ENCODE data around the gene PHOX2A.
"Not testable (repeated sequence)": the region's sequence is repeated elsewhere in the genome, so short reads cannot be mapped to it uniquely, and the experiment has no call there.

PHOX2A gene

GRCh38 chr11:72267956-72268617 lies 24.1 kb upstream of the PHOX2A start:
- H3K36me3 ChIP-seq (ENCODE audit: control insufficient read depth in 2 of 2, insufficient read depth in 1 of 2, low read length in 2 of 2): no peaks in the 10 kb centered on the region
- TF ChIP-seq ZNF521 (tag by site-specific recombination; IDR thresholded peaks at IDR 0.05): no peak
- no peak for TF ChIP-seq MZF1 (tag by site-specific recombination; IDR thresholded peaks at IDR 0.05; ENCODE audit: borderline replicate concordance)
- TF ChIP-seq YY1 (tag by site-specific recombination; IDR thresholded peaks at IDR 0.05): no peak
- no peak for TF ChIP-seq KLF8 (tag by site-specific recombination; IDR thresholded peaks at IDR 0.05)
- no peak for TF ChIP-seq ZNF248 (tag by site-specific recombination; IDR thresholded peaks at IDR 0.05)
- no peak for TF ChIP-seq ZNF473 (tag by site-specific recombination; IDR thresholded peaks at IDR 0.05)
- TF ChIP-seq ZNF580 (tag by site-specific recombination; IDR thresholded peaks at IDR 0.05): no peak
- no peak for TF ChIP-seq SCRT1 (tag by site-specific recombination; IDR thresholded peaks at IDR 0.05; ENCODE audit: borderline replicate concordance)
- TF ChIP-seq ZFP3 (tag by site-specific recombination; IDR thresholded peaks at IDR 0.05; ENCODE audit: low read depth): no peak
- no peak for TF ChIP-seq ZNF776 (tag by site-specific recombination; IDR thresholded peaks at IDR 0.05; ENCODE audit: borderline replicate concordance)
- no peak for TF ChIP-seq PATZ1 (tag by site-specific recombination; IDR thresholded peaks at IDR 0.05)
- TF ChIP-seq KLF16 (tag by site-specific recombination; IDR thresholded peaks at IDR 0.05): no peak
- TF ChIP-seq ZNF292 (tag by site-specific recombination; IDR thresholded peaks at IDR 0.05; ENCODE audit: borderline replicate concordance, low read depth): no peak
- TF ChIP-seq KLF7 (tag by site-specific recombination; IDR thresholded peaks at IDR 0.05; ENCODE audit: borderline replicate concordance): no peak
- no peak for TF ChIP-seq ZNF214 (tag by site-specific recombination; IDR thresholded peaks at IDR 0.05; ENCODE audit: borderline replicate concordance)
- TF ChIP-seq ZFP41 (tag by site-specific recombination; IDR thresholded peaks at IDR 0.05; ENCODE audit: borderline replicate concordance): no peak
- H3K27ac ChIP-seq (ENCODE audit: extremely low read depth, low read depth, low read length): no peak overlapping the region
- ChIA-PET POLR2A (no interaction called here), CTCF (interaction anchor here (0.6 to 2.0 kb wide), 4 partner anchors 29 to 163 kb away, joined by 3 to 8 read pairs (median 4); no protein-coding TSS in a partner anchor)
- no peaks in the 10 kb centered on the region for H3K9me3 ChIP-seq (ENCODE audit: control insufficient read depth, insufficient read depth, low read depth, low read length)
- H3K4me1 ChIP-seq (ENCODE audit: control insufficient read depth, insufficient read depth, low read length): no peaks in the 10 kb centered on the region
- H3K4me3 ChIP-seq (ENCODE audit: low read depth, low read length): no peak overlapping the region

GRCh38 chr11:72266960-72267359 lies 23.0 kb upstream of the PHOX2A start:
- H3K9me3 ChIP-seq (ENCODE audit: control insufficient read depth, insufficient read depth, low read depth, low read length); H3K27ac ChIP-seq (ENCODE audit: extremely low read depth, low read depth, low read length); H3K4me3 ChIP-seq (ENCODE audit: low read depth, low read length); H3K36me3 ChIP-seq (ENCODE audit: control insufficient read depth in 2 of 2, insufficient read depth in 1 of 2, low read length in 2 of 2); H3K4me1 ChIP-seq (ENCODE audit: control insufficient read depth, insufficient read depth, low read length): not testable (repeated sequence)
- ChIA-PET POLR2A (interaction anchor here (0.7 kb wide), 1 partner anchor 27 kb away, joined by 3 read pairs; no protein-coding TSS in a partner anchor), CTCF (interaction anchor here (1.0 to 1.3 kb wide), 2 partner anchors 10 to 28 kb away, joined by 3 to 4 read pairs; no protein-coding TSS in a partner anchor)

- CTCF ChIA-PET: interaction anchor here (1.0 kb wide), 1 partner anchor 9 kb away, joined by 3 read pairs; no protein-coding TSS in a partner anchor
- H3K27ac ChIP-seq (ENCODE audit: extremely low read depth, low read depth, low read length): no peak overlapping the region
- POLR2A ChIA-PET: no interaction called here
- H3K4me3 ChIP-seq (ENCODE audit: low read depth, low read length): no peak overlapping the region
- TF ChIP-seq MYNN (tag by site-specific recombination; IDR thresholded peaks at IDR 0.05; ENCODE audit: borderline replicate concordance): no peak
- no peaks in the 10 kb centered on the region for H3K4me1 ChIP-seq (ENCODE audit: control insufficient read depth, insufficient read depth, low read length)
- H3K36me3 ChIP-seq (ENCODE audit: control insufficient read depth in 2 of 2, insufficient read depth in 1 of 2, low read length in 2 of 2): no peaks in the 10 kb centered on the region
- H3K9me3 ChIP-seq (ENCODE audit: control insufficient read depth, insufficient read depth, low read depth, low read length): no peaks in the 10 kb centered on the region
These were observed 22.0 kb upstream of the PHOX2A start for GRCh38 chr11:72265951-72266350.

Data from HEK293 (cell line).